DOHH2 (cell line): ENCODE measurements around the gene MLKL.
A peak's percentile ranks its signal among the peaks of the same experiment; 100 is the strongest.

Experiments
- H3F3A ChIP-seq: fragments of 200-600 bp; sonication (generic), shearing (Covaris generic); 2 replicates; pipeline ENCODE4 v1.6.0; 2016; ENCODE audit warnings: antibody characterized with exemption, mild to moderate bottlenecking; ENCODE audit not compliant: control insufficient read depth, insufficient read depth
- H3K27ac ChIP-seq: fragments of 200-600 bp; sonication (generic); 2 replicates; pipeline ENCODE4 v1.5.1; 2014; ENCODE audit warnings: low read depth, mild to moderate bottlenecking, low read length, moderate library complexity
- H3K27me3 ChIP-seq: fragments of 200-600 bp; sonication (generic); 2 replicates; pipeline ENCODE4 v1.6.1; 2014; ENCODE audit warnings: mild to moderate bottlenecking, low read length, mixed read lengths; ENCODE audit not compliant: control insufficient read depth
- H3K36me3 ChIP-seq: fragments of 200-600 bp; sonication (generic); 2 replicates; pipeline ENCODE4 v1.6.1; 2014; ENCODE audit warnings: mild to moderate bottlenecking, low read length, moderate library complexity, mixed read lengths; ENCODE audit not compliant: control insufficient read depth
- H3K4me1 ChIP-seq: fragments of 200-600 bp; sonication (generic); 2 replicates; pipeline ENCODE4 v1.6.1; 2014; ENCODE audit warnings: mild to moderate bottlenecking, low read length, mixed read lengths; ENCODE audit not compliant: control insufficient read depth
- H3K4me2 ChIP-seq: fragments of 200-600 bp; sonication (generic); 2 replicates; pipeline ENCODE4 v1.6.0; 2014; ENCODE audit warnings: mild to moderate bottlenecking, low read length, moderate library complexity
- H3K4me3 ChIP-seq: fragments of 200-600 bp; sonication (generic); 2 replicates; pipeline ENCODE4 v1.5.1; 2014; ENCODE audit warnings: mild to moderate bottlenecking, low read length, mixed read lengths
- H3K79me2 ChIP-seq: fragments of 200-600 bp; sonication (generic); 2 replicates; pipeline ENCODE4 v1.6.1; 2014; ENCODE audit warnings: mild to moderate bottlenecking, low read length, mixed read lengths; ENCODE audit not compliant: control insufficient read depth
- H3K9me2 ChIP-seq: fragments of 200-600 bp; sonication (generic); replicated peaks from 2 replicates; pipeline ENCODE4 v1.6.1; 2014; ENCODE audit warnings: mild to moderate bottlenecking, low read length, mixed read lengths; ENCODE audit not compliant: control insufficient read depth
- H3K9me3 ChIP-seq: fragments of 200-600 bp; sonication (generic); 2 replicates; pipeline ENCODE4 v1.6.1; 2014; ENCODE audit warnings: antibody characterized with exemption, low read length, mixed read lengths; ENCODE audit not compliant: control insufficient read depth, insufficient read depth
- H4K20me1 ChIP-seq: fragments of 200-600 bp; sonication (generic); 2 replicates; pipeline ENCODE4 v1.6.0; 2014; ENCODE audit warnings: low read depth, mild to moderate bottlenecking, antibody characterized with exemption, low read length, moderate library complexity; ENCODE audit not compliant: control insufficient read depth, insufficient read depth
- EZH2phosphoT487 ChIP-seq: fragments of 200-600 bp; sonication (generic); IDR thresholded peaks from 2 replicates; pipeline ENCODE4 v1.6.1; 2017; ENCODE audit warnings: borderline replicate concordance, mild to moderate bottlenecking, antibody characterized with exemption, low read length, moderate library complexity, mixed read lengths
- TF ChIP-seq, protein P1 (sequence below): fragments of 200-600 bp; sonication (generic); IDR thresholded peaks from one replicate; pipeline ENCODE4 v1.5.1; 2014; ENCODE audit warnings: antibody characterized with exemption, mild to moderate bottlenecking, low read depth, low read length; ENCODE audit not compliant: poor library complexity, severe bottlenecking

The MLKL gene

DNA sequence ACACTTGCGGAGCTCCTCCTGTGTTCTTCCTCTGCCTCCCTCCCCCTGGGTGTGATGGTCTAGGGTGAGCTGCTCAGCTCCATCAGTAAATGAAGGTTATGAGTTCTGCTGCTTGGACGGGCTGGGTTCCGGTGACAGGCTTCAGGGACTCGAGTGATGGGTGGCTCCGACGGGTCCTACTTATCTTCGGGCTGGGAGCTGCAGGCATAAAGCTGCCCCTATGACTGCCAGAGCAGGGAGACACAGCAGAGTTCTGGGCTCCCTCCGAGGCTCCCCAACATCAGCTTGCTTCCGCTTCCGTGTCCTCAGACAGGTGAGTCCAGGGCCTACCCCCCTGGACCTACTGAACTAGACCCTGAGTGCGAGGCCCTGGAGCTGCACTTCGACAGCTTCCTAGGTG lies 11.3 kb upstream of the MLKL start:
- Histone ChIP-seq H3K4me3 (no peak overlapping the region), H3K9me3 (no peaks in the 10 kb centered on the region), H3K27ac (no peak overlapping the region), H3K79me2 (no peaks in the 10 kb centered on the region), H3K4me2 (no peak overlapping the region), H3K36me3 (no peaks in the 10 kb centered on the region), H4K20me1 (no peaks in the 10 kb centered on the region), H3K27me3 (peaks cover 6% of the 10 kb centered on the region; the same call in 1 of the 2 replicates), H3F3A (no peaks in the 10 kb centered on the region), H3K9me2 (no peaks in the 10 kb centered on the region), H3K4me1 (no peaks in the 10 kb centered on the region)
- TF ChIP-seq EZH2phosphoT487 = no peak
- TF ChIP-seq, protein P1, sequence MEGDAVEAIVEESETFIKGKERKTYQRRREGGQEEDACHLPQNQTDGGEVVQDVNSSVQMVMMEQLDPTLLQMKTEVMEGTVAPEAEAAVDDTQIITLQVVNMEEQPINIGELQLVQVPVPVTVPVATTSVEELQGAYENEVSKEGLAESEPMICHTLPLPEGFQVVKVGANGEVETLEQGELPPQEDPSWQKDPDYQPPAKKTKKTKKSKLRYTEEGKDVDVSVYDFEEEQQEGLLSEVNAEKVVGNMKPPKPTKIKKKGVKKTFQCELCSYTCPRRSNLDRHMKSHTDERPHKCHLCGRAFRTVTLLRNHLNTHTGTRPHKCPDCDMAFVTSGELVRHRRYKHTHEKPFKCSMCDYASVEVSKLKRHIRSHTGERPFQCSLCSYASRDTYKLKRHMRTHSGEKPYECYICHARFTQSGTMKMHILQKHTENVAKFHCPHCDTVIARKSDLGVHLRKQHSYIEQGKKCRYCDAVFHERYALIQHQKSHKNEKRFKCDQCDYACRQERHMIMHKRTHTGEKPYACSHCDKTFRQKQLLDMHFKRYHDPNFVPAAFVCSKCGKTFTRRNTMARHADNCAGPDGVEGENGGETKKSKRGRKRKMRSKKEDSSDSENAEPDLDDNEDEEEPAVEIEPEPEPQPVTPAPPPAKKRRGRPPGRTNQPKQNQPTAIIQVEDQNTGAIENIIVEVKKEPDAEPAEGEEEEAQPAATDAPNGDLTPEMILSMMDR = no peak

DNA sequence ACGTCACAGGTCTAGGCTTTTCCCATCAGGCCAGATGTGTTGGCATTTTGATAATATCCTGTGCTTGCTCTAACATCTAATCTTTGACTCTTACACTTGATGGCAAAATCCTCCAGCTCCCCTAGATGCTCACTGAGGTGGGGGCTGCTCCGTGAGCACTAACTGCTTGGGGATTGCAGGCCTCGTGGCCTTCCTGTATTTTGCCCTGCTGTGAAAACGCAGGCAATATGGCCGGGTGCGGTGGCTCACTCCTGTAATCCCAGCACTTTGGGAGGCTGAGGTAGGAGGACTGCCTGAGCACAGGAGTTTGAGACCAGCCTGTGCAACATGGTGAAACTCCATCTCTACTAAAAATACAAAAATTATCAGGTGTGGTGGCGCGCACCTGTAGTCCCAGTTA lies 9.7 kb upstream of the MLKL start:
- Histone ChIP-seq H3K79me2 (no peaks in the 10 kb centered on the region), H4K20me1 (no peaks in the 10 kb centered on the region), H3K4me1 (no peaks in the 10 kb centered on the region), H3K9me3 (no peaks in the 10 kb centered on the region), H3K4me3 (no peak overlapping the region), H3F3A (no peaks in the 10 kb centered on the region), H3K27me3 (peaks cover 6% of the 10 kb centered on the region; the same call in 1 of the 2 replicates), H3K27ac (no peak overlapping the region), H3K4me2 (no peak overlapping the region), H3K36me3 (no peaks in the 10 kb centered on the region), H3K9me2 (no peaks in the 10 kb centered on the region)
- TF ChIP-seq, protein P1 = no peak
- TF ChIP-seq EZH2phosphoT487 = no peak

DNA sequence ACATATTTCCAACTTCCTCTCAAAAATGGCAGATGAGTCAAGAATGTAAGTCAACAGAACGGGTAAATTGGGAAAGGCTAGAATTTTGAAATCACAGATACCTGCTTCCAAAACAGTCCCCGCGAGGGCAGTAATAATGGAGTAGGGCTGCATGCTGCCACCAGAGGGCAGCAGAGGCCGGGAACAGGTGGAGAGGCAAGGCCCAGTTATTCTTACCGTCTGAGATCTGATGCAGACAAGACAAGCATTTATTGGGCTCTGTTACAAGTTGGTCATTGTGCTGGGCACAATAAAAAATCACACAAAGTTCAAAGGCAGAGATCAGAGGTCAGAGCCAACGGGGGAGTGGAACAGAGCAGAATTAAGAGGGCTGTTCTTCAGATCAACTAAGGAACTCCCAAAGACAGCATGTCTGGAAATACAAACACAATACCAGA lies 8.8 kb upstream of the MLKL start:
- H3K79me2 ChIP-seq = no peaks in the 10 kb centered on the region
- no peaks in the 10 kb centered on the region for H3F3A ChIP-seq
- H3K4me1 ChIP-seq = no peaks in the 10 kb centered on the region
- TF ChIP-seq, protein P1 = peak; percentile 93
- no peak for TF ChIP-seq EZH2phosphoT487
- H3K27me3 ChIP-seq = peaks cover 6% of the 10 kb centered on the region; the same call in 1 of the 2 replicates
- no peaks in the 10 kb centered on the region for H3K9me2 ChIP-seq
- H3K4me2 ChIP-seq = no peak overlapping the region
- H3K9me3 ChIP-seq = no peaks in the 10 kb centered on the region
- no peak overlapping the region for H3K27ac ChIP-seq
- no peak overlapping the region for H3K4me3 ChIP-seq
- no peaks in the 10 kb centered on the region for H3K36me3 ChIP-seq
- H4K20me1 ChIP-seq = no peaks in the 10 kb centered on the region

DNA sequence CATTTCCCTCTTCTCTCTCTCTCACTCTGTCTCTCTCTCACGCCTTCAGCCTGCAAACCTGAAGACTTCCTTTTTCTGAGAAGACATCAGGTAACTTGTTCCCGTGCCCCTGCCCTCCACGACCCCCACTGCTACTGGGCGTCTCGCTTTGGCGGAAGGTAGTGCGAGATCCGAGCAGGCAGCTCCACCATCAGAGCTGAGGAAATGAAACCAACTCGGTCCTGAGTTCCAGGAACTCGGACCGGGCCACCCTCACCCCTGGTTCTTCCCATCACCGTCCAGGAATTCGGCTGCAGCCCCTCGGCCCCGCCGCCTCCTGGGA lies 585 bp downstream of the MLKL start:
- no peaks in the 10 kb centered on the region for H3K9me2 ChIP-seq

More for the DNA sequence above, 585 bp downstream of the MLKL start:
- peaks cover 36% of the 10 kb centered on the region for H3K27me3 ChIP-seq
- TF ChIP-seq, protein P1 = no peak
- no peak for TF ChIP-seq EZH2phosphoT487
- H3K36me3 ChIP-seq = no peaks in the 10 kb centered on the region
- peaks cover 6% of the 10 kb centered on the region; the same call in 1 of the 2 replicates for H3F3A ChIP-seq
- H4K20me1 ChIP-seq = no peaks in the 10 kb centered on the region
- no peaks in the 10 kb centered on the region for H3K79me2 ChIP-seq
- H3K4me2 ChIP-seq = peak overlapping the region; percentile 73
- H3K9me3 ChIP-seq = no peaks in the 10 kb centered on the region
- H3K4me3 ChIP-seq = peak overlapping the region; percentile 49
- no peak overlapping the region for H3K27ac ChIP-seq
- peaks cover 45% of the 10 kb centered on the region for H3K4me1 ChIP-seq
